Transverse colon (tissue), 4 donors: ENCODE data around the gene ANKRD11.

Source experiments
- EP300 ChIP-seq: sonication (generic); formaldehyde crosslinking; IDR thresholded peaks from one replicate; pipeline ENCODE4 v1.6.1; 2017; ENCODE audit warnings: antibody characterized with exemption, low read depth
- POLR2AphosphoS5 ChIP-seq, 3 donors: sonication (generic); formaldehyde crosslinking; IDR thresholded peaks; one replicate each; pipeline ENCODE4 v1.6.1; 2016; ENCODE audit warnings: antibody characterized with exemption in 3 of 3
- TF ChIP-seq, protein P1 (sequence below), 5 experiments: fragments of 200-600 bp in 3 of 5; fragments of 450-650 bp in 2 of 5; sonication (generic) in 3 of 5; IDR thresholded peaks; 1 replicate in 2 of 5; 2 replicates in 3 of 5; pipeline ENCODE4 v1.5.1; 2016 to 2017; ENCODE audit warnings: antibody characterized with exemption in 5 of 5, inconsistent platforms in 3 of 5, mild to moderate bottlenecking in 2 of 5, moderate library complexity in 1 of 5

DNA sequence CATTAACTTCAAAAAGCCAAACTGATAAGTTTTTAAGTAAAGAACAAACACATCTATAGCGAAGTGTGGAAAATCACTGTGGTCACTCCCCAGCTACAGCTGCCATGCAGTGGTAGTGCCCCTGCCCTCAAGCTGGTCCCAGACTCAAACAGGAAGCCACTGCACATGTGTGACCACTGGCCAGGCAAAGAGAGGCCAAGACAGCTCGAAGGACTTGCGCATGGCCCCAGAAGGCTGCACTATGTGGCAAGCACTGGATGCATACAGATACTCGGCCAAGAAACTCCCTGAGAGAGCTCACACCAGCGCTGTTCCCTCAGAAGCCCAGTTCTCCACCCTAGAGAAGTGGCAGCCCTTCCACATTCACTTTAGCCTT lies 82.4 kb downstream of the ANKRD11 start:
- TF ChIP-seq, protein P1, sequence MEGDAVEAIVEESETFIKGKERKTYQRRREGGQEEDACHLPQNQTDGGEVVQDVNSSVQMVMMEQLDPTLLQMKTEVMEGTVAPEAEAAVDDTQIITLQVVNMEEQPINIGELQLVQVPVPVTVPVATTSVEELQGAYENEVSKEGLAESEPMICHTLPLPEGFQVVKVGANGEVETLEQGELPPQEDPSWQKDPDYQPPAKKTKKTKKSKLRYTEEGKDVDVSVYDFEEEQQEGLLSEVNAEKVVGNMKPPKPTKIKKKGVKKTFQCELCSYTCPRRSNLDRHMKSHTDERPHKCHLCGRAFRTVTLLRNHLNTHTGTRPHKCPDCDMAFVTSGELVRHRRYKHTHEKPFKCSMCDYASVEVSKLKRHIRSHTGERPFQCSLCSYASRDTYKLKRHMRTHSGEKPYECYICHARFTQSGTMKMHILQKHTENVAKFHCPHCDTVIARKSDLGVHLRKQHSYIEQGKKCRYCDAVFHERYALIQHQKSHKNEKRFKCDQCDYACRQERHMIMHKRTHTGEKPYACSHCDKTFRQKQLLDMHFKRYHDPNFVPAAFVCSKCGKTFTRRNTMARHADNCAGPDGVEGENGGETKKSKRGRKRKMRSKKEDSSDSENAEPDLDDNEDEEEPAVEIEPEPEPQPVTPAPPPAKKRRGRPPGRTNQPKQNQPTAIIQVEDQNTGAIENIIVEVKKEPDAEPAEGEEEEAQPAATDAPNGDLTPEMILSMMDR (IDR thresholded peaks at IDR 0.05) = no peak
- TF ChIP-seq POLR2AphosphoS5 (IDR thresholded peaks at IDR 0.05) (no peak), EP300 (no peak)
